GM12864 (cell line): ENCODE data around the gene HHIPL1.

Experiments
- DNase-seq: peaks from one replicate; pipeline ENCODE4 v3.0.0-alpha.2; 2011; ENCODE audit warnings: low read depth
- H3K4me3 ChIP-seq: 2 replicates; pipeline ENCODE4 v1.5.1; 2011; ENCODE audit warnings: mild to moderate bottlenecking, low read depth, low read length, control low read depth
- CTCF ChIP-seq: IDR thresholded peaks from 2 replicates; pipeline ENCODE4 v1.5.1; 2011; ENCODE audit warnings: low read depth, mild to moderate bottlenecking, moderate library complexity, low read length, control low read depth, inconsistent platforms; ENCODE audit errors: missing control alignments

Gene HHIPL1

GRCh38 chr14:99699085-99699760, 54.3 kb downstream of the HHIPL1 start:
- no peak for TF ChIP-seq CTCF
- H3K4me3 ChIP-seq, result no peak overlapping the region
- no peak for DNase-seq

GRCh38 chr14:99699861-99700260, 54.9 kb downstream of the HHIPL1 start:
- no peak for TF ChIP-seq CTCF
- no peak for DNase-seq
- H3K4me3 ChIP-seq, result no peak overlapping the region

- TF ChIP-seq CTCF, result no peak
- DNase-seq, result no peak
- H3K4me3 ChIP-seq, result no peak overlapping the region
Measured at GRCh38 chr14:99700379-99700778, 55.5 kb downstream of the HHIPL1 start.

GRCh38 chr14:99701260-99701659, 56.3 kb downstream of the HHIPL1 start:
- H3K4me3 ChIP-seq, result no peak overlapping the region
- DNase-seq, result no peak
- TF ChIP-seq CTCF, result no peak

- TF ChIP-seq CTCF, result no peak
- no peak overlapping the region for H3K4me3 ChIP-seq
- no peak for DNase-seq
Measured at GRCh38 chr14:99702115-99702514, 57.2 kb downstream of the HHIPL1 start.

GRCh38 chr14:99703381-99703780, 58.5 kb downstream of the HHIPL1 start:
- DNase-seq, result no peak
- TF ChIP-seq CTCF, result no peak
- no peak overlapping the region for H3K4me3 ChIP-seq

GRCh38 chr14:99704037-99704436, 59.1 kb downstream of the HHIPL1 start:
- no peak for DNase-seq
- no peak overlapping the region for H3K4me3 ChIP-seq
- TF ChIP-seq CTCF, result no peak
